GM18951 (cell line): ENCODE measurements around the gene KRT6A.

ENCODE experiments used
- POLR2A ChIP-seq: IDR thresholded peaks from 4 replicates; pipeline ENCODE4 v1.6.1; 2011; ENCODE audit warnings: mild to moderate bottlenecking; ENCODE audit not compliant: insufficient read length, insufficient read depth; ENCODE audit errors: extremely low read depth
- in situ Hi-C: fragments of 300-500 bp; cut with MboI; formaldehyde crosslinking; loops from one replicate; pipeline ENCODE4 v1.12.0; 2022; ENCODE audit warnings: low sequenced_read_pairs, mixed read lengths, inconsistent platforms; ENCODE audit not compliant: unreplicated experiment

Gene KRT6A

DNA sequence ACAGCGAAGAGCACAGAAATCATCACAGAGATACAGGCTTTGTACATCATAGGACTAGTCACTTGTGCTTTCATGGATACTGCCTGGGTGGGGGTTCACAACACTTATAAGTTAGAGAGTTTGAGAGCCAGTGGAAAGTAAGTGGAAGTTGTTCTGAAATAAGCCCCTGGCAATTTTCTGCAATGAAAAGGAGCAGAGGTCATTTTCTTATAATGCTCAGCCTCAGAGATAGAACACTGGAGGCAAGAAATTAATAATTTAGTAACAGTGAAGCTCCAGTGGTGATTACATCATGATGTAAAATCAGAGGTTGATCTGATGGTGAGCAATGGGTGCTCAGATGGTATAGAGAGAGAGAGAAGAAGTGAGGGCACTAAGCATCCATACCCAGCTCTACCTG lies 5.8 kb downstream of the KRT6A start:
- no peak for TF ChIP-seq POLR2A
- in situ Hi-C loops = no loop called here

DNA sequence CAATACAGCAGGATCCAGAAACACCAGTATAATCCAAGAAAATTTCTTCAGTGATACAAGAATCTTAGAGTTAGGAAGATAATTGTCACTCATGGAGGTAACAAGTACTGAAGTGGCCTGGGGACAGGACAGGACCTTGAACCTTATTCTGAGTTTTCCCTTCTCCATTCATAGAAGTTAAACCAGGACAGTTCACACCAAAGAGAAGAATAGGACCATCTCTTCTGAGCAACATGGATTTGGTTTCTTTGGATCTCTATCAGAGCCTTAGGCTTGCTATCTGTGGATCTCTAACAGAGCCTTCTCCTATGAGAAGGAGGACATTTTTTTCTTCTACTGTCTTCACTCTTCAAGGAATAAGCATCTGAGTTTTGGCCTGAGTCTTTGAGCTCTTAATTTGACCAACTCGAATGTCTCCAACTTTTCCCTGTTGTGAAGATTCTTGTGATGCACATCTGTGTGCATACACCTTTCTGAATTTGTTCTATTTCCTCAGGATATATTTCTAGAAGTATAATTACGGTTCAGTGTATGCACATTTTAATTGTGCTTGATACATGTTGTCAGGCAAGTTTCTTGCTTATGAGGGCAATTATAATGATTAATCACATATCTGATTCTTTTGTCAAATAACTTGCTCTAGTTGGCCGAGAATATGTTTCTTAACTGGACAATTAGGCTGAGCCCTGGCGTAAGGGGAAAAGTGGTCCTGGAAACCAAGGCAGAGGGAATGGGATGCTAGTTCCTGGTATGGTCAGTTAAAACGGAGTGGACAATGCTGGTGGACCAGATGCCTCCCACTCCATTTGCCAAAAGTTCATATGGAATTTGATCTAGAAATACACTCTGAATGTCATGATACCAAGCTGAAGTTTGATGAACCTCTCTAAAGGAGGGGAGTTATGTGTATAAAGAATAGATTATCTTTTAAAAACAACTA lies 6.6 kb downstream of the KRT6A start:
- in situ Hi-C loops = no loop called here
- no peak for TF ChIP-seq POLR2A

DNA sequence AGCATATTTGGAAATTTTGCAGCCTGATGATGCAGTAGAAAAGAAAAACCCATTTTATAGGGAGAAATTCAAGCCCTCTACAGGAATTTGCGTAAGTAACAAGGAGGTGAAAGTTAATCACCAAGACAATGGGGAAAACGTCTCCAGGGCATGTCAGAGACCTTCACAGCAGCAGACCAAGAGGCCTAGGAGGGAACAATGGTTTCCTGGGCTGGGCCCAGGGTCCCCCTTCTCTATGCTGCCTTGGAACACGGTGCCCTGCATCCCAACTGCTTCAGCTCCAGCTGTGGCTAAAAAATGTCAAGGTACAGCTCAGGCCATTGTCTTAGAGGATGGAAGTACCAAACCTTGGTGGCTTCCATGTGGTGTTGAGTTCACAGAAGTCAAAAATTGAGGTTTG lies 13.0 kb downstream of the KRT6A start:
- no peak for TF ChIP-seq POLR2A
- in situ Hi-C loops = no loop called here

DNA sequence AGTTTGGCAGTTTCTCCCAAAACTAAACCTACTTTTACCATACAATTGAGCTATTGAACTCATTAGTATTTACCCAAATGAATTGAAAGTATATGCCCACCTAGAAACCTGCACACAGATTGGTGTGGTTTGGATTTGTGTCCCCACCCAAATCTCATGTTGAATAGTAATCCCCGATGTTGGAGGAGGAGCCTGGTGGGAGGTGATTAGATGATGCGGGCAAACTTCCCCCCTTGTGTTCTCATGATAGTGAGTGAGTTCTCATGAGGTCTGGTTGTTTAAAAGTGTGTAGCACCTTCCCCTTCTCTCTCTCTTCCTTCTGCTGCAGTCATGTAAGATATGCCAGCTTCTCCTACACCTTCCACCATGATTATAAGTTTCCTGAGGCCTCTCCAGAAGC lies 15.4 kb downstream of the KRT6A start:
- no peak for TF ChIP-seq POLR2A
- in situ Hi-C loops = no loop called here

DNA sequence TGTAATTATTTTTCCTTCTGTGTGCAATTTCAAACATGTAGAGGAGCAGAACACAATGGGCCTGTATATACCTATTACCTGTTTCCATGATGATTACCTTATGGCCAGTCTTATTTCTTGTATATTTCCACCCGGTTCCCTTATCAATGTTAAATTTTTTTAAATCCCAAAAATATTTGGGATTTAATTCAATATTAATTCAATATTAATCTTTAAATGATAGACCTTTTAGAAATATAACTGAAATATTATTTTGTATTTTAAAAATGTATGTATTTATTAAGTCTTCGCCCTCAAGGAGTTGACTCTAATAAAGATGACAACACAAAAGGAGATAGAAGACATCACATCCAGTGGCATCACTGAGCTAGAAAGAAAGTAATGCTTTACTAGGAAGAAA lies 18.8 kb downstream of the KRT6A start:
- no peak for TF ChIP-seq POLR2A
- in situ Hi-C loops = no loop called here

DNA sequence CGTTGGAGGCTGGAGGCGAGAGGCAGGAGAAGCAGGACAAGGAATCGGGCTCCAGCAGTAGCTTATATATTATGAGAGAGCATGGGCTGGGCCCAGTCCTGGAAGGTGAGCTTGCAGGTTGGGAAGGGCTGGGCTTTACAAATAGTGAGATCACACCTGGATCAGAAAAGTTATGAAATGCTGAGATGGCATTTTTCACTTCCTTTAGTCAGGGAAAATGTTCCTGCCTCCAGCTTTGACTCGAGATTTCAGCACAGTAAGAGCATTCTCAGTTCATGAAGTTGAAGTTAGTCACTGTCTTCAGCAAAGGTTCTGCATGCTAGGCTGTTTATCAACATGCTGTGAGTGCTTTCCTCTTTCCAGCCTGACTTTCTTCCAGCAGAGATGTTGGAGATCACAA lies 19.3 kb downstream of the KRT6A start, which contains the start of gene KRT6C:
KRT6C (minus strand) TSS at position 38 of the 400 bp plus-strand sequence. CDS start 68 bp downstream, outside the sequence.
- in situ Hi-C loops = no loop called here
- TF ChIP-seq POLR2A = no peak

DNA sequence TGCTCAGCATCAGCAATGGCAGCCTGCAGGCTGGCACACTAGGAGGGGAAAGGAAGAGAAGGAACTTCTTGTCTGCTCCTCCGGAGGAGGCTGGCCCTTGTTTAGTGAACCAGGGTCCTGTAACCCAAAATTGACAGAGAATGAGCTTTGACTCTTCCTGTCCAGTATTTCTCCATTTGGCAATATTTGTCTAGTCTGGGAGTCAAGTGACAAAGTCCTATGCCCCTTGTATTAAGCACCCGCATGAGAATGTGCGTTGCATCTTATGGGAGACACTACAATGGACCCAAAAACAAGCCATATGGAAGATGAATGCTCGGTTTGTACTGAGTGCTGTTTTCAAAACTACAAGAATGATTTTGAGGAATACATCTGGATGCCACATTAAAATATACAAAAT lies 23.2 kb downstream of the KRT6A start:
- TF ChIP-seq POLR2A = no peak
- in situ Hi-C loops = no loop called here

DNA sequence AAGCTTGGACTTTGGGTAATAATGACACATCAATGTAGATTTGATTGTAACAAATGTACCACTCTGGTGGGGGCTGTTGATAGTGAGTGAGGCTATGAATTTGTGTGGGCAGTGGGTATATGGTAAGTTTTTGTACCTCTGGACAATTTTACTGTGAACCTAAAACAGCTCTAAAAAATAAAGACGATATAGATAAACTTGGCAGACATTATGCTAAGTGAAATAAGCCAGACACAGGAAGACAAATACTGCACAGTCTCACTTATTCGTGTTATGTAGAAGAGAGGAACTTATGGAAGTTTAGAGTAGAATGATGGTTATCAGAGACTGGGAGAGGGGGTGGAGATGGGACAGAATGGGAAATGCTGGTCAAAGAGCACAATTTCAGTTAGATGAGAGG lies 28.2 kb downstream of the KRT6A start:
- TF ChIP-seq POLR2A = no peak
- in situ Hi-C loops = no loop called here

DNA sequence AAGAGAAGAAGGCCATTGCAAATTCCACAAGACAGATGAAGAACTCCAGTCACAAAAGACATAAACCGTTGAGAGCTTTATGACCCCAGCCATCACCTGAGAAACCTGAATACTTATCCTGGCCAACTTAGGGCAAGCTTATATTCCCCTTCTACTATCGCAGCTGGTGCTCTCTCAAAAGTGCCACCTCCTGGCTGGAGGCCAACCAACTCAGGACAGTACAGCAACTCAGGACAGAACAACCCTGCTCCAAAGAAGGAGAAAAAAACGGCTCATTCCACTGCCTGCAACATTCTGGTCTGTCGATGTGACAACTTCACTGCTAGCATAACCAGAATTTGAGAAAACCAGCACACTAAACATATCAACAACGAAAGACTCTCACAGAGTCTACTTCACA lies 31.4 kb downstream of the KRT6A start:
- in situ Hi-C loops = no loop called here
- TF ChIP-seq POLR2A = no peak

DNA sequence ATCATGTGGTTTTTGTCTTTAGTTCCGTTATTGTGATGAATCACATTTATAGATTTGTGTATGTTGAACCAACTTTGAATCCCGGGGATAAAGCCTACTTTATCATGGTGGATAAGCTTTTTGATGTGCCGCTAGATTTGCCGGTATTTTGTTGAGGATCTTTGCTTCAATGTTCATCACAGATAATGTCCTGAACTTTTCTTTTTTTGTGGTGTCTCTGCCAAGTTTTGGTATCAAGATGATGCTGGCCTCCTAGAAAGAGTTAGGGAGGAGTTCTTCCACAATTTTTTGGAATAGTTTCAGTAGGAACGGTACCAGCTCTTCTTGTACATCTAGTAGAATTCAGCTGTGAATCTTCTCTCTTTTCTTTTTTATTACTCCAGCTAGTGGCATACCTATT lies 34.2 kb downstream of the KRT6A start:
- in situ Hi-C loops = no loop called here
- no peak for TF ChIP-seq POLR2A

DNA sequence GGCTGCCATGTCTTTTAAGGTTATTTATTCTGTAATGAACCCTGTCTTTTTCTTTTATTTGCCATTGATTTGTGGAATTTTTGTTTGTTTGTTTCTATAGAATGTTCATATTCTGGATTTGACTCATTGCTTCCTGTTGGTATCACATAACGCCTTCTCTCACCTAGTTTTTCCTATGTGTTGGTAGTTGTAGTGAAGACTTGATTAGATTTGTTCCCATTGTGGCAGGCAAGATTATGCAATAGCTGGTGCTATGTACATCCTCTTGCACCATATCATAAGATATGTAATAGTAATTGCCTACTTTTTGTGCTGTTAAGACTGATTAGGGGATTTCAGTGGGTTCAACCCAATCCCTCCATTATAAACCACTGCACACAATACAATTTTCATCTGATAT lies 37.2 kb downstream of the KRT6A start:
- TF ChIP-seq POLR2A = no peak
- in situ Hi-C loops = no loop called here

DNA sequence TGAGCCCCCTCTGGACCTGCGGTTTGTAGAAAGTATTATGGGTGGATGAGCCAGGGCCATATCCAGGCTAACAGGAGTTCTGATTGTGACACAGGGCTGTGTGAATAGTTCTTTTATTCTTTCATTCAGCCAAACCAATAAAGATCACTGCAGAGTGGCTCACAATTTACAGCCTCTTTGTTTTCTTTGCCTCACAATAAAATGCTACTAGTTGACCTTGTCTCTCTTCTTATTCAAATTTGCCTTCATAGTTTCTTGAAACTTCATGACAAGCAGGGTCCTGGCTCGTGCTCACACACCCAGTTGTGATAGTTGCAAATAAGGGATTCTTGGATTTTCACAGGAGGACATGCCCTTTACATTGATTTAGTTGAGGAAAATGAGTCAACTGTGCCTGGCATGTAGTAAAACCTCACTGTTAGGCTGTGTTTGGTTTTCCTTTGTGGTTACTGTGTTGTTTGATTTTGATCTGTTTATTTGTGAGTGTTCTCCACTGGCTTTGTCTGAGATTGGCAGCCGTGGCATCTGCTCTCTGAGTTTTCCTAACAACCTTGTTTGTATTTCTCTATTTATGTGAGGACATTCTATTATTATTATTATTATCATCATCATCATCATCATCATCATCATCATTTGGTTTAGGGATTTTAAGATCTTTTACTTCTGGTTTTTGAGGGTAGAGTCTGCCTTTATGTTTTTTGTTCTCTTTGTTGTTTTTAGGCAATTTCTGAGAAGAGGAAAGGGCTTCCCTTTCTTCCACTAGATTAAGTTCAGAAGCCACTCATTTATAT lies 38.5 kb downstream of the KRT6A start:
- no peak for TF ChIP-seq POLR2A
- in situ Hi-C loops = no loop called here

DNA sequence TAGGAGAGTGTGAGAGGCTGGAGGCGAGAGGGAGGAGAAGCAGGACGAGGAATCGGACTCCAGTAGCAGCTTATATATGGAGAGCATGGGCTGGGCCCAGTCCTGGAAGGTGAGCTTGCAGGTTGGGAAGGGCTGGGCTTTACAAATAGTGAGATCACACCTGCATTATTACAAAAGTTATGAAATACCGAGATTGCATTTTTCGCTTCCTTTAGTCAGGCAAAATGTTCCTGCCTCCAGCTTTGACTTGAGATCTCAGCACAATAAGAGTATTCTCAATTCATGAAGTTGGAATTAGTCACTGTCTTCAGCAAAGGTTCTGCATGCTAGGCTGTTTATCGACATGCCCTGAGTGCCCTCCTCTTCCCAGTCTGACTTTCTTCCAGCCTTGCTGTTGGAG lies 41.0 kb downstream of the KRT6A start, which contains the start of gene KRT6B:
KRT6B (minus strand) TSS at position 46 of the 400 bp plus-strand sequence. CDS start 68 bp downstream, outside the sequence.
- no peak for TF ChIP-seq POLR2A
- in situ Hi-C loops = no loop called here
